NCI-H446 treated with DMSO at 0.1 percent for 48 hours (cell line): ENCODE data around the gene RAB30.
"Not testable (repeated sequence)": the region's sequence is repeated elsewhere in the genome, so short reads cannot be mapped to it uniquely, and the experiment has no call there.

Source experiments
- DNase-seq: peaks from one replicate; lab custom pipeline; 2025; lab: John Stamatoyannopoulos, UW

The RAB30 gene

DNA sequence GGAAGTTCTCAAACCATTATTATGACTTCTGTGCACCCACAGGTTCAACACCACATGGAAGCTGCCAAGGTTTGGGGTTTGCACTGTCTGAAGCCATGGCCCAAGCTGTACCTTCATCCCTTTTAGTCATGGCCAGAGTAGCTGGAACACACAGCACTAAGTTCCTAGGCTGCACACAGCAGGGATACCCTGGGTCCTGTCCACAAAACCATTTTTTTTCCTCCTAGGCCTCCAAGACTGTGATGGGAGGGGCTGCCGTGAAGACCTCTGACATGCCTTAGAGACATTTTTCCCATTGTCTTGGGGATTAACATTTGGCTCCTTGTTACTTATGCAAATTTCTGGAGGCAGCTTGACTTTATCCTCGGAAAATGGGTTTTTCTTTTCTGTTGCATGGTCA lies 127.5 kb downstream of the RAB30 start:
- no peak for DNase-seq

GRCh38 chr11:82943430-82943829 lies 128.3 kb downstream of the RAB30 start:
- not testable (repeated sequence) for DNase-seq

DNA sequence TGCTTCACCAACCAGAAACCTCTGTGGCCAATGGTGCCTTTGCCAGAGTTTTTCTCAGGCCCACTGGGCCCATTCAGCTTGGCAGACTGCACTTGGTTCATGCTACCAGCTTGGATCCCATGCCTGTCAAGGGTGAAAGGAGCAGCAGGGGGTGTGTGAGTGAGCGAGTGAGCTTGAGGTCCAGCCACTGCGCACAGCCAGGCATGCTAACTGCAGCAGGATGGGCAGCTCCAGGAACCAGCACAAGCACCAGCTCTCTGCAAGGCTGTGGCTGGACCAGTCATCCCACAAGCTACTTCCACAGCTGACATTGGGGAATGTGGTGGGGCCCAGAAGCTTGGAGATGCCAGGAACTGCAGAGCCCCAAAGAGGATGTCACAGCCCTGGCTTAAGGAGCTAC lies 129.3 kb downstream of the RAB30 start:
- DNase-seq: no peak

- no peak for DNase-seq
Measured at GRCh38 chr11:82939456-82939855, 132.2 kb downstream of the RAB30 start.

DNA sequence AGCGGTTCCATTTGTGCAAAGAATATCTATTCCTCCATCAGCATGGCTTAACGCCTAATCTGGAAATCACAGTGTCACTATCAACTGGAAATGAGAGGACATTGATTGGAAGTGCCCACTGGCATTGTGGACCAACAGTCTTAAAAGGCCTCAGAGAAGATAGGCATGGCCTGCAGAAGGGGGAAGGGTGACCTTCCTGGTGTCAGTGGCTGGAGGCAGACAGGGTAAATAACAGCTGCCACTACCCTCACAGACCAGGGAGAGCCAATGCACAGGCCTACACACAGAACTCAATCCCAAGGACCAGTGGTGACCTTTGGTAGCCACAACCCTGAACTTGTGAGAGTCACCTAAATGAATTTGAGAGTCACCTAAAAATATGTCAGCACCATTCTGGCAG lies 134.1 kb downstream of the RAB30 start:
- DNase-seq: no peak

GRCh38 chr11:82936261-82936660 lies 135.4 kb downstream of the RAB30 start:
- DNase-seq: no peak

GRCh38 chr11:82932564-82932963 lies 139.1 kb downstream of the RAB30 start:
- DNase-seq: no peak

GRCh38 chr11:82930734-82931133 lies 141.0 kb downstream of the RAB30 start:
- DNase-seq: no peak

DNA sequence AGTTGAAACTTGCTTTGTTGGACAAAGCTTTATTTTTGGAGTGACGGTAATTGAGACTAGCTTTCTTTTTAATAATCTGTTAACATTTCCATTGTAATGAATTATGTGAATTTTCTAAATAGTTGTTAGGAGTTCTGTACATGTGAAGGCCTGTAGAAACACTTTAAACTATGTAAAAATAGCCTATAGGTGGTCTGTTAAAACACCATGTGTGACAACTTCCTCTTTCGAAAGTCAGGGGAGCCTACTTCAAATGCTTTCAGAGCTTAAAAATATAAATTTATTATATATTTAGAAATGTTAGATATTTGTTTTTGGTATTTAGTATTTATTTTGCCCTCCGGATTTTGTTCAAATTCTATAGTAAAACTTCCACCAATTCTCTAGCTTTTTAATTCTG lies 141.5 kb downstream of the RAB30 start:
- no peak for DNase-seq

GRCh38 chr11:82929121-82929520 lies 142.6 kb downstream of the RAB30 start:
- DNase-seq: no peak

- DNase-seq: peak; percentile 60
Measured at GRCh38 chr11:82927264-82927880, 144.3 kb downstream of the RAB30 start.

- DNase-seq: no peak
Measured at GRCh38 chr11:82924522-82925224, 147.0 kb downstream of the RAB30 start.
